MM.1S (cell line): ENCODE data around the gene NTM.

Experiments used
- EZH2 ChIP-seq: fragments of 300-600 bp; sonication (generic); optimal IDR thresholded peaks from 2 replicates; pipeline ENCODE3; 2017; ENCODE audit warnings: low read depth, mild to moderate bottlenecking, antibody characterized with exemption, low read length, mixed read lengths
- EZH2phosphoT487 ChIP-seq: fragments of 300-600 bp; sonication (generic); IDR thresholded peaks from 2 replicates; pipeline ENCODE4 v1.6.1; 2018; ENCODE audit warnings: antibody characterized with exemption, low read length
- TF ChIP-seq, protein P1 (sequence below): fragments of 300-600 bp; sonication (generic); IDR thresholded peaks from 2 replicates; pipeline ENCODE4 v1.5.1; 2016; ENCODE audit warnings: antibody characterized with exemption, low read length, mixed read lengths

DNA sequence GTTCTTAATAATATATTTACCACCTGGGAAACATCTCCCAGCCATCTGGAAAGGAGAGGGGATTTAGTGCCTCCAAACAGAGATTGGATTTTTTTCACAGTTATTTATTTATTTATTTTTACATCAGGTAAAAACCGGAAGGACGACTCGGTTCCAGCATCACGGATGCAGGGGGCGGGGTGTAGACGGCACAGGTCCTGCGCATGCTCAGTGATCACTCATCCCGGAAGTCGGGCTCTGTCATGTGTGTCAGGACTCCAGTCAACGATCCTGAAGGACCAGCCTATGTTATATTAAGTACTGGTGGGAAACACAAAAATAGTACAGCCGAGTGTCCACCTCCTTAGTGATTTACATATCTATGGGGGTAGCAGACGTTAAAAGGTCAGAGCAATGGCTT is 467.6 kb downstream of the NTM start:
- TF ChIP-seq, protein P1, sequence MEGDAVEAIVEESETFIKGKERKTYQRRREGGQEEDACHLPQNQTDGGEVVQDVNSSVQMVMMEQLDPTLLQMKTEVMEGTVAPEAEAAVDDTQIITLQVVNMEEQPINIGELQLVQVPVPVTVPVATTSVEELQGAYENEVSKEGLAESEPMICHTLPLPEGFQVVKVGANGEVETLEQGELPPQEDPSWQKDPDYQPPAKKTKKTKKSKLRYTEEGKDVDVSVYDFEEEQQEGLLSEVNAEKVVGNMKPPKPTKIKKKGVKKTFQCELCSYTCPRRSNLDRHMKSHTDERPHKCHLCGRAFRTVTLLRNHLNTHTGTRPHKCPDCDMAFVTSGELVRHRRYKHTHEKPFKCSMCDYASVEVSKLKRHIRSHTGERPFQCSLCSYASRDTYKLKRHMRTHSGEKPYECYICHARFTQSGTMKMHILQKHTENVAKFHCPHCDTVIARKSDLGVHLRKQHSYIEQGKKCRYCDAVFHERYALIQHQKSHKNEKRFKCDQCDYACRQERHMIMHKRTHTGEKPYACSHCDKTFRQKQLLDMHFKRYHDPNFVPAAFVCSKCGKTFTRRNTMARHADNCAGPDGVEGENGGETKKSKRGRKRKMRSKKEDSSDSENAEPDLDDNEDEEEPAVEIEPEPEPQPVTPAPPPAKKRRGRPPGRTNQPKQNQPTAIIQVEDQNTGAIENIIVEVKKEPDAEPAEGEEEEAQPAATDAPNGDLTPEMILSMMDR: no peak
- no peak for TF ChIP-seq EZH2
- no peak for TF ChIP-seq EZH2phosphoT487
